CD8-positive, alpha-beta memory T cell (primary cell): Measurements from ENCODE around the gene RAD51B. TPM values are rescaled to one million over a fixed set of nuclear protein-coding genes. Genes with fewer than 3 reads are reported as not detected.

Experiments used
- CTCF ChIA-PET: fragments of 350-600 bp; sonication (Branson Sonifier 250); formaldehyde crosslinking; loops from one replicate; lab custom pipeline; 2021; ENCODE audit warnings: antibody characterized with exemption; lab: Charles Lee
- POLR2A ChIA-PET: fragments of 350-600 bp; sonication (Branson Sonifier 250); formaldehyde crosslinking; loops from one replicate; lab custom pipeline; 2021; ENCODE audit warnings: antibody characterized with exemption; lab: Charles Lee
- DNase-seq, 5 donors: peaks; one replicate each; pipeline versions ENCODE4 v3.0.0 to v3.0.0-alpha.2; 2020 to 2022; ENCODE audit warnings: mixed read lengths in 1 of 5
- H3K27ac ChIP-seq: one replicate; pipeline ENCODE4 v1.7.0; 2013; ENCODE audit warnings: low read depth, mild to moderate bottlenecking, low read length, moderate library complexity
- H3K27me3 ChIP-seq: 2 replicates; pipeline ENCODE4 v1.7.0; 2013; ENCODE audit warnings: low read length, mild to moderate bottlenecking; ENCODE audit not compliant: insufficient read depth, poor library complexity, severe bottlenecking
- H3K36me3 ChIP-seq: 2 replicates; pipeline ENCODE4 v1.7.0; 2013; ENCODE audit warnings: mild to moderate bottlenecking, low read length, moderate library complexity; ENCODE audit not compliant: insufficient read depth
- H3K4me1 ChIP-seq: 2 replicates; pipeline ENCODE4 v1.7.0; 2013; ENCODE audit warnings: mild to moderate bottlenecking, low read length, moderate library complexity; ENCODE audit not compliant: insufficient read depth
- H3K4me3 ChIP-seq: 2 replicates; pipeline ENCODE4 v1.7.0; 2013; ENCODE audit warnings: mild to moderate bottlenecking, low read length
- H3K9me3 ChIP-seq: 2 replicates; pipeline ENCODE4 v1.7.0; 2013; ENCODE audit warnings: mild to moderate bottlenecking, low read length
- H3K27ac Mint-ChIP-seq, 8 donors: one replicate each; pipeline ENCODE4 v1.8.0; 2020 to 2021; ENCODE audit warnings: mixed read lengths in 8 of 8, mild to moderate bottlenecking in 6 of 8, inconsistent platforms in 3 of 8, moderate library complexity in 3 of 8
- H3K27me3 Mint-ChIP-seq, 2 donors: one replicate each; pipeline ENCODE4 v1.8.0; 2020 to 2021; ENCODE audit warnings: mixed read lengths in 2 of 2, mild to moderate bottlenecking in 1 of 2, moderate library complexity in 1 of 2
- H3K36me3 Mint-ChIP-seq, 3 donors: one replicate each; pipeline ENCODE4 v1.8.0; 2020 to 2021; ENCODE audit warnings: mixed read lengths in 3 of 3, inconsistent platforms in 1 of 3, mild to moderate bottlenecking in 1 of 3
- H3K4me1 Mint-ChIP-seq, 3 donors: one replicate each; pipeline ENCODE4 v1.8.0; 2020 to 2021; ENCODE audit warnings: mixed read lengths in 3 of 3, inconsistent platforms in 1 of 3, mild to moderate bottlenecking in 1 of 3
- H3K4me3 Mint-ChIP-seq, 7 donors: one replicate each; pipeline ENCODE4 v1.8.0; 2020 to 2021; ENCODE audit warnings: mixed read lengths in 7 of 7, mild to moderate bottlenecking in 6 of 7, moderate library complexity in 4 of 7, inconsistent platforms in 2 of 7
- H3K9me3 Mint-ChIP-seq, 5 donors: one replicate each; pipeline ENCODE4 v1.8.0; 2020 to 2022; ENCODE audit warnings: mixed read lengths in 5 of 5, mild to moderate bottlenecking in 3 of 5, moderate library complexity in 2 of 5, inconsistent platforms in 1 of 5
- polyA plus RNA-seq: library from polyadenylated mRNA; unstranded; fragments of 300-500 nt; fragmentation: Illumina TruSeq; gene quantifications from one replicate; pipeline ENCODE4 v1.2.3, GENCODE V29; 2021
- total RNA-seq, 2 experiments: library from RNA; stranded (reverse); gene quantifications; one replicate each; pipeline ENCODE4 v1.2.3, GENCODE V29; 2021

RAD51B gene
- total and polyA plus RNA-seq, 3 experiments from 2014 or later: 15.7 to 22.9 (median 17.4) TPM

GRCh38 chr14:68407825-68408224, 588.2 kb downstream of the RAD51B start:
- peak overlapping the region in 5 of 8 donors; percentile 21 to 55 (median 37) for H3K27ac Mint-ChIP-seq
- H3K4me3 Mint-ChIP-seq: peak overlapping the region in 1 of 7 donors; percentile 2
- Histone ChIP-seq H3K36me3 (no peaks in the 10 kb centered on the region), H3K27me3 (no peaks in the 10 kb centered on the region), H3K9me3 (no peaks in the 10 kb centered on the region), H3K27ac (no peak overlapping the region), H3K4me1 (peaks cover 26% of the 10 kb centered on the region), H3K4me3 (no peak overlapping the region)
- no peak for DNase-seq
- H3K27me3 Mint-ChIP-seq: no peaks in the 10 kb centered on the region
- peaks cover 0 to 1% (median 0%) of the 10 kb centered on the region in 3 donors for H3K36me3 Mint-ChIP-seq
- ChIA-PET POLR2A (no interaction called here), CTCF (interaction anchor here (1.5 kb wide), 1 partner anchor 374 kb away, joined by 3 read pairs; no protein-coding TSS in a partner anchor)
- no peaks in the 10 kb centered on the region for H3K9me3 Mint-ChIP-seq
- peaks cover 38 to 42% (median 38%) of the 10 kb centered on the region in 3 donors for H3K4me1 Mint-ChIP-seq

DNA sequence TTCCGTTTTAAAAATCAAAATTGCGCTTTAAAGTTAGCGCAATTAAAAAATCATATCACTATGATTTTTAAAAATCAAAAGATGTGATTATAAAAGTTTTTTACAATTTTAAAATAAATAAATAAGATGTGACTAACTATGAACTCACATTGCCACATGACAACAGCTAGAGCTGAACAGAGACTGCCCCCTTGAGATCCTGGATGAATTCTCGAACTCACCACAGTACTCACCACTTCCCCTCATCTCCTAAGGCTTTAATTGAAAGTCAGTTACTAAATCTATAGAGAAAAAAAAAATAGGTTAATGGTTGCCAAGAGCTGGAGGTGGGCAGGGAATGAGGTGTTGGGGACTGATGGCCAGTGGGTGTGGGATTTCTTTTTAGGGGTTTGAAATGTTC, 589.1 kb downstream of the RAD51B start:
- Mint-ChIP-seq H3K4me3 (no peak overlapping the region), H3K27ac (peak overlapping the region in 5 of 8 donors; percentile 3 to 73 (median 59)), H3K9me3 (no peaks in the 10 kb centered on the region), H3K36me3 (peaks cover 0 to under 1% (median 0%) of the 10 kb centered on the region in 3 donors), H3K4me1 (peaks cover 32 to 34% (median 33%) of the 10 kb centered on the region in 3 donors), H3K27me3 (no peaks in the 10 kb centered on the region)
- ChIA-PET POLR2A (no interaction called here), CTCF (interaction anchor here (0.9 to 1.9 kb wide), 4 partner anchors 124 to 382 kb away, joined by 3 to 5 read pairs (median 3); no protein-coding TSS in a partner anchor)
- H3K9me3 ChIP-seq: no peaks in the 10 kb centered on the region
- no peaks in the 10 kb centered on the region for H3K27me3 ChIP-seq
- H3K4me3 ChIP-seq: no peak overlapping the region
- H3K4me1 ChIP-seq: peaks cover 22% of the 10 kb centered on the region
- H3K27ac ChIP-seq: no peak overlapping the region
- no peaks in the 10 kb centered on the region for H3K36me3 ChIP-seq
- peak in 2 of 5 donors; percentile 3 to 17 for DNase-seq

DNA sequence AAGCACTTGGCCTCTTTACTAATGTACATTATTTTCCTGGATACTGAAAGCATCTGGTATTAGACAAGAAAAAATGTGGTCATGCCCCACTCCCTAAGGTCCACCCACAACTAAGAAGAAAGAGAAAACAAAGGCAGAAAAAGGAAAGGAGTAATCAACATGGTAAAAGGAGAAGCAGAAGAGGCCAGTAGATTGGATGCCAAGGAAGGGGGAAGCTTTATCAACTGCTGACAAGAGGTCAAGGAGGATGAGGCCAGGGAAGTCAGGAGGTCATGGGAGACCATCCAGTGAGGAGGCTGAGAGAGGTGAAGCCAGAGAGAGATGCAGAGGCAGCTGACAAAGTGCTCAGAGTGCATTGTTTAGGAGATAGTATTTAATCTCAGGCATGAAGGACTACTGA, 589.8 kb downstream of the RAD51B start:
- POLR2A ChIA-PET: no interaction called here

DNA sequence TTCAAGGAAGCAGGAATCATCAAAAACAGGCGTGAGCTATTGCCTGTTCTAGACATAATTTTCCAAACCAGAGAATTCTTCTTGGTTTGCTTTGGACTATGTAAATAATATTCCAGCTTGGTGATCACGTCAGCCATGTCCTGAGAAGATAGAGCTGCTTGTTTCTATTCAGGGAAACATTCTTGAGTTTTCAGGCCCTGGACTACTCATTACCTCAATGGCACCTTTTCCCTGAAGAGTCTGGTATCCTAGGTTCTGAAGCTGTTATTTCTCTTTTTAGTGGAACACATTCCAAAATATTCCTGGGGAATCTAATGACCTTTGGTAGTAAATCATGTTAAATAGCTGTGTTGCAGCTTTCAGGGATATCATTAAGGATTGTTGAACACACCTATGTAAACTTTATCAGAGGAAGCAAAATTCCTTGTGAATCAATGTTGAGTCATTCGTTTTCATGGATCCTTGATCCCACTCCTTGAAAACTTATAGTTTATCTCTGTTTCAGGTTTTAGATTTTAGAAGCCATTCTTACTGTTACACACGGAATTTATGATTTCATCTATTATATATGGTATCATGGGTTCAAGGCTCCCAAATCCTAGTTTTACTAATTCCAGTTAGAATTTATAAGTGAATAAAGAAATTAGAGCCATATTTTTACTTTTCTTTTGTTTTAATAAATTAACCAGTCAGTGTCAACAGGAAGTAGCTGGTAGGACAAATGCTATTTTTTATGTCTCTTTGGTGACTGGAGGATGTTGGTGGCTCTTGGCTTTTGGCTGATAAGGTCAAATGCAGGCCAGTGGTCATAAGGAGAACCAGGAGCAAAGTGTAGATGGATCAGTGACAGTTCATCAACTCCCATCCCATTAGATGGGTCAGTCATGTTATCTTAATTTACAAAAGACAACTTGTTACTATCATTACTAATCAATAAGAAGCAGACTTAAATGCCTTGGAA, 593.2 kb downstream of the RAD51B start:
- DNase-seq: no peak

More for the DNA sequence above, 589.8 kb downstream of the RAD51B start:
- Histone ChIP-seq H3K36me3 (no peaks in the 10 kb centered on the region), H3K4me1 (peaks cover 15% of the 10 kb centered on the region), H3K9me3 (no peaks in the 10 kb centered on the region), H3K4me3 (no peak overlapping the region), H3K27ac (no peak overlapping the region), H3K27me3 (no peaks in the 10 kb centered on the region)
- no peaks in the 10 kb centered on the region for H3K9me3 Mint-ChIP-seq
- H3K27me3 Mint-ChIP-seq: no peaks in the 10 kb centered on the region
- CTCF ChIA-PET: interaction anchor here (0.9 to 1.9 kb wide), 4 partner anchors 125 to 381 kb away, joined by 3 to 5 read pairs (median 3); no protein-coding TSS in a partner anchor
- no peaks in the 10 kb centered on the region for H3K36me3 Mint-ChIP-seq
- peak overlapping the region in 3 of 8 donors; percentile 24 to 78 (median 59) for H3K27ac Mint-ChIP-seq
- H3K4me3 Mint-ChIP-seq: no peak overlapping the region
- DNase-seq: no peak
- peaks cover 24 to 27% (median 26%) of the 10 kb centered on the region in 3 donors for H3K4me1 Mint-ChIP-seq

GRCh38 chr14:68413509-68413908, 593.9 kb downstream of the RAD51B start:
- no peak for DNase-seq
- Histone ChIP-seq H3K4me3 (no peak overlapping the region), H3K27ac (no peak overlapping the region), H3K36me3 (no peaks in the 10 kb centered on the region), H3K9me3 (no peaks in the 10 kb centered on the region), H3K27me3 (no peaks in the 10 kb centered on the region), H3K4me1 (peaks cover 9% of the 10 kb centered on the region)
- Mint-ChIP-seq H3K9me3 (no peaks in the 10 kb centered on the region), H3K4me3 (no peak overlapping the region), H3K4me1 (peaks cover 10 to 12% (median 11%) of the 10 kb centered on the region in 3 donors), H3K36me3 (peaks cover 2 to 6% (median 3%) of the 10 kb centered on the region in 3 donors), H3K27me3 (peaks cover 0 to 1% of the 10 kb centered on the region in 2 donors), H3K27ac (peak overlapping the region in 1 of 8 donors; percentile 79)
- ChIA-PET CTCF (no interaction called here), POLR2A (no interaction called here)

More for the DNA sequence above, 593.2 kb downstream of the RAD51B start:
- peaks cover 15 to 16% (median 15%) of the 10 kb centered on the region in 3 donors for H3K4me1 Mint-ChIP-seq
- no peak overlapping the region for H3K4me3 ChIP-seq
- POLR2A ChIA-PET: no interaction called here
- no peaks in the 10 kb centered on the region for H3K27me3 ChIP-seq
- peaks cover 0 to 1% of the 10 kb centered on the region in 2 donors for H3K27me3 Mint-ChIP-seq
- no peak overlapping the region for H3K27ac Mint-ChIP-seq
- H3K9me3 Mint-ChIP-seq: no peaks in the 10 kb centered on the region
- no peak overlapping the region for H3K4me3 Mint-ChIP-seq
- no peak overlapping the region for H3K27ac ChIP-seq
- no peaks in the 10 kb centered on the region for H3K9me3 ChIP-seq
- peaks cover 2 to 5% (median 3%) of the 10 kb centered on the region in 3 donors for H3K36me3 Mint-ChIP-seq
- H3K4me1 ChIP-seq: peaks cover 9% of the 10 kb centered on the region
- H3K36me3 ChIP-seq: no peaks in the 10 kb centered on the region
- CTCF ChIA-PET: interaction anchor here (0.9 kb wide), 1 partner anchor 70 kb away, joined by 3 read pairs; no protein-coding TSS in a partner anchor

DNA sequence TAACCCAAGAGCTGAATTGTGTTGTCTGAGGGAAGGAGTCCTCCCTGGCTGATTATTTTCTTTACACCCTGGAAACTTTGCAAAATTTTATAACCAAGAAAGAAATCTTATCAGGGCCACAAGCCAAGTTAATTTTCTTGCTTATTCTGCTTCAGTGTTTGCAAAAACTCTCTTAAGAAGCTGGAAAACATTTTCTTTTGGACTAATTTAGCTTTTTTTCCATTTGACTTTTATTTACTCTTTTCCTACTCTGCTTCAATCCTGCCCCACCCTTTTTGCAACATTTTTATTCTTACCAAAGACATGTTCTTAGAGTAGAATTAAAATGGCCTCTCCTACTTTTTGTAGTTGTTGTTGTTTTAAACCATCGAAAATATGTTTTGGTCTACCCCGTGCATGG, 594.5 kb downstream of the RAD51B start:
- ChIA-PET POLR2A (no interaction called here), CTCF (no interaction called here)
- no peaks in the 10 kb centered on the region for H3K9me3 ChIP-seq
- no peak overlapping the region for H3K4me3 Mint-ChIP-seq
- no peaks in the 10 kb centered on the region for H3K27me3 ChIP-seq
- H3K4me1 Mint-ChIP-seq: peaks cover 4 to 11% (median 8%) of the 10 kb centered on the region in 3 donors
- no peak for DNase-seq
- H3K4me1 ChIP-seq: peaks cover 4% of the 10 kb centered on the region
- H3K27me3 Mint-ChIP-seq: peaks cover 0 to 1% of the 10 kb centered on the region in 2 donors
- no peaks in the 10 kb centered on the region for H3K9me3 Mint-ChIP-seq
- H3K36me3 ChIP-seq: no peaks in the 10 kb centered on the region
- H3K27ac ChIP-seq: no peak overlapping the region
- H3K27ac Mint-ChIP-seq: no peak overlapping the region
- peaks cover 2 to 10% (median 3%) of the 10 kb centered on the region in 3 donors for H3K36me3 Mint-ChIP-seq
- no peak overlapping the region for H3K4me3 ChIP-seq

DNA sequence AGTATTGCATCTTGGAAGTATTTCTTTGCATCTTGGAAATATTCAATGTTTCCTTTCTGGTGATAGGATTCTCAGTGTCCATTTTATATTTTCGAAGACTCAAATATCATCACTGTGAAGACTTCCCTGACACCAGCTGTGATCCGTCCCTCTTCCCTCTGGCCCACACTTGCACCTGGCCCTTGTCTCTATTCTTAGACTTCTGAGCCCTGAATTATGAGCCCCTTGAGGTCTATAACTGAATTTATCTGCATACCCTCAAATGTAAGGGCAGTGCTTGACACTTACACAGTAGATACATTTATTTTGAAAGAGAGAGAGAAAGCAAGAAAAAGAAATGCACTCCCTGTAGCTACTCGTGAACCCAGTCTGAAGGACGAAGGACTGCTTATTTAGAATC, 596.6 kb downstream of the RAD51B start:
- ChIA-PET POLR2A (interaction anchor here (0.7 kb wide), 1 partner anchor 586 kb away, joined by 3 read pairs; no protein-coding TSS in a partner anchor), CTCF (no interaction called here)
- H3K36me3 Mint-ChIP-seq: peaks cover 3 to 10% (median 5%) of the 10 kb centered on the region in 3 donors
- Histone ChIP-seq H3K36me3 (no peaks in the 10 kb centered on the region), H3K27ac (no peak overlapping the region), H3K9me3 (no peaks in the 10 kb centered on the region), H3K27me3 (no peaks in the 10 kb centered on the region), H3K4me3 (no peak overlapping the region), H3K4me1 (no peaks in the 10 kb centered on the region)
- no peaks in the 10 kb centered on the region for H3K9me3 Mint-ChIP-seq
- no peak overlapping the region for H3K27ac Mint-ChIP-seq
- H3K27me3 Mint-ChIP-seq: peaks cover 0 to 1% of the 10 kb centered on the region in 2 donors
- no peak overlapping the region for H3K4me3 Mint-ChIP-seq
- no peak for DNase-seq
- H3K4me1 Mint-ChIP-seq: peaks cover 8 to 15% (median 8%) of the 10 kb centered on the region in 3 donors
